SIG-M5 (cell line): ENCODE data around the gene GABRB3.

Source experiments
- DNase-seq: peaks from one replicate; lab custom pipeline; 2025; lab: John Stamatoyannopoulos, UW

The GABRB3 gene

DNA sequence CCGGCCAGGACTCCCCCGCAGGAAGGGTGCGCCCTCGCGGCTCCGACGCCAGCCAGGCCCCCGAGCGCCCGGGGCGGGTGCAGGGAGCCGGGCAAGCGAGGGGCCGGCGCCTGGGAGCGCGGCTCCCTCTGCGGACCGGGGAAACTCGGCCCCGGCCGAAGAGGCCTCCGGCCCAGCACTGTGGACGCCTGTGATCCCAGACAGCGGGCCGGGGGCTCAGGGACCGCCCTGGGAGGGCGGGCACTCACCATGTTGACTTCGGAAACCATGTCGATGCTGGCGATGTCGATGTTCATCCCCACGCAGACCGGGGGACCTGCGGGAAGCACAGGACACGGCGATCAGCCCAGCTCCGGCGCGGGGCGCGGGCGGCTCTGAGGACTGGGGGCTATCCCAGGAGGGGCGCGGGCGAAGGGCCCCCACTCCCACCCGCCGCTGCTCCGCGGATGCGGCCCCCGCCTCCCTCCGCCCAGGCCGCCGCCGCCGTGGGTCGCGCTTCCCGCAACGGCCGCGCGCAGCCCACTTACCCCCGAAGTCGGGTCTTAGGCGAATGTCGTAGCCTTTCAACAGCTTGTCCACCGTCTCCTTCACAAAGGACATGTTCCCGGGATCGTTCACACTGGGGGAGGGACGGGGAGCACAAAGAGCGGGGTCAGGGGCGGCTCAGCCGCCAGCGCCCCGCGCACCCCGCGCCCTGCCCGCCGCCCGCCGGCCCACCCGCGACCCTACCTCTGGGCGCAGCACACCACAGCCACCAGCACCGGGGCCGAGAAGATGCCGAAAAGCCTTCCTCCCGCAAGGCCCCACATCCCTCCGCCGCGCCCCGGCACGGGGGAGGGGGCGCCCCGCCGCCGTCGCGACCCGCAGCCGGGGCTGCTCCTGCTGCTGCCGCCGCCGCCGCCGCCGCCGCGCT, at the start of gene GABRB3:
GABRB3 (minus strand) TSS at position 913 of the 913 bp plus-strand sequence.
- no peak for DNase-seq

- DNase-seq = no peak
Observed at GRCh38 chr15:26807517-26808427, 34.9 kb upstream of the GABRB3 start.

- DNase-seq = no peak
Observed at GRCh38 chr15:26806574-26806973, 33.7 kb upstream of the GABRB3 start.

DNA sequence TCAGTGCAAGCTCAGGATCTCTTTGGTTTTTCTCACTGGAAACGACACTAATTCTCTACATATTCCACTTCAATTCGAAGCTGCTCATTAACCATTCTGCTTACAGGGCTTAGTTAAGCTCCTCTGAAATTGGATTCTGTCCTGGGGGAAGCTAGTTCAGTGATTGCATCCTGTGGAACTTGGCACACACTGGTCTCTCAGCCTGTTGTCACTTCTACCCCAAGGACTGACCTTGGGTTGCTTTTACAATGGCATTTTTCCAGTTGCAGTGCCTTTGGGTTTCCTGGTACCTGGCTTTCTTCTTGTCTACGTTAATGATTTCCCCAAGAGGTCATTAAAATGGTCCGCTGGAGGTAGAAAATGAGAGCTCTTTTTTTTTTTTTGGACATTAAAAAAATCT, 33.3 kb upstream of the GABRB3 start:
- no peak for DNase-seq

GRCh38 chr15:26805470-26805869, 32.6 kb upstream of the GABRB3 start:
- no peak for DNase-seq

DNA sequence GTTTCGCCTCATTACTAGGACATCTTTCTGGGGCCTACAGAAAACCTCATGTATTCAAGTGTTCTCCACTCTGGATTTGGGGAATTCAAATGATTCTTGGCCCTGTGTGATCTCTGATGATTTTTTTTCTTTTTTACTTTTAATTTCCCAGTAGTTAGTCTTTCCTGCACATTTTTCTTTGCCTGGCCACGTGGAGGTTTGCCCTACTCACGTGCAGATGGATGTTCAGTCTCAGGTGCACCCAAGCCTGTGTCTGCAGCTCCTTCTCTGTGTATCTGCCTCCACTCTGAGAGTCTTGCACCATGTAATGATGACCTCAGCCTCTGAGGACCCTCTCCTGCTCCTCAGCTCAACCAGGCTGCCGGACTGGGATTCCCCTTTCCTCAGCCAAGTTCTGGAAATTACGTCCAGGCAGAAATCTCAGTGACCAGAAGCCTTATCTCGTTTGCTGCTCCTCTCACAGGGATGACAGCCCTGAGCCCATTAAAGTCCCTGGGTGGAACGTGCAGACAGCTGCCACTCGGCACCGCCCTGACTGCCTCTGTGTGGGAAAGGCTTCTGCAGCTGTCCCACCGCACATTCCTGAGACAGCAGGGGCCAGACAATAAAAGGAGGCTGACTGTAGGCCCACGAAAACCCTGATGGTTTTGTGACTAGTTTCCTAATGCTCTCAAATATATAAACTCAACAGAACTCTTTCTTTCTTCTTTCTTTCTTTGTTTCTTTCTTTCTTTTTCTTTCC, 31.4 kb upstream of the GABRB3 start:
- no peak for DNase-seq

DNA sequence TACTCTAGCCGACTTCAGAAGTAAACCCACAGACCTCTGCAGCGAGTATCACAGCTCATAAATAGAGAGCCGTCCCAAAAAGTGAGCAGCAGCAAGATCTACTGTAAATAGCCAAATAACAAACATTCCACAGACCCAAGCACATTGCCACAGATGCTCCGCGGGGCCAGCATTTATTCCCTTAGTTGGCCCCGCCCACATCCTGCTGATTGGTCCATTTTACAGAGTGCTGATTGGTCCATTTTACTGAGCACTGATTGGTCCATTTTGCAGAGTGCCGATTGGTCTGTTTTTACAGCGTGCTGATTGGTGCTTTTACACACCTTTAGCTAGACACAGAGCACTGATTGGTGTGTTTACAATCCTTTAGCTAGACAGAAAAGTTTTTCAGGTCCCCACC, 17.3 kb upstream of the GABRB3 start:
- DNase-seq = no peak

- no peak for DNase-seq
Observed at GRCh38 chr15:26781816-26782215, 8.9 kb upstream of the GABRB3 start.

- no peak for DNase-seq
Observed at GRCh38 chr15:26773917-26774316, 1.1 kb upstream of the GABRB3 start.

DNA sequence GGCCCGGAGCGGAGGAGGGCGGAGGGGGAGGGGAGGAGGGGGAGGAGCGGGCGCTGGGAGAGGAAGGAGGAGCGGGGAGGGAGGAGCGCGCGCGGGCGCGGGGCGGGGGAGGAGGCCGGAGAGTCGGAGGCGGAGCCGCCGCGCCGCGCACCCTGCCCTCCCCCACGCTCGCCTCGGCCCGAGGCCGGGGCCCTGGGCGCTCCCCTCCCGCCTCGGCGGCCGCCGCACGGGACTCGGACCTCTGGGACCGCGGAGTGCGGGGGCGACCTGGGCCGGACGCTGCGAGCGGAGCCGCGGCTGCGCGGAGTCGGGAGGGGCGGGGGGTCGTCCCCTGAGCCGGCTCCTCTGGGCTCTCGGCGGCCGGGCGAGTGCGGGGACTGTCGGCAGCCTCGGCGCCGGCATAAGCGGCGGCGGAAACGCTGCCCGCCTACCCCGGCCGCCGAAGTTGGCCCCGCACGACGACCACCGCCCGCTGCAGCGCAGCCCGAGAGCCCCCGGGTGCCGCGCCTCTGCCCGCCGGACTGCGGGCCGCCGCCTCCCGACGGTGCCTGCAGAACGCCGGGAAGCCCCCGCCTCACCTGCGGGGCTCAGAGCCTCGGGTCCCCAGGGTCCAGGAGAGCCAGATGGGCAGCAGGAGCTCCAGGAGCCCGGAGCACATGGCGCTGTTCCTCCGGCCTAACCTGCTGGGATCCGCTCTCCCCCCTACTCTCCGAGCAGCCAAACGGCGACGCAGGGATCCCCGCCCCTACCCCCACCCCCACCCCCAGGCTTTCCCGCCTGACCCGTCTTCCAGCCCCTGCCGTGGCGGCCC, 406 bp upstream of the GABRB3 start:
- DNase-seq = no peak

GRCh38 chr15:26771578-26772153, 1.2 kb downstream of the GABRB3 start:
- DNase-seq = no peak

- DNase-seq = no peak
Observed at GRCh38 chr15:26771168-26771567, 1.7 kb downstream of the GABRB3 start.

GRCh38 chr15:26767169-26767670, 5.6 kb downstream of the GABRB3 start:
- DNase-seq = no peak

- DNase-seq = no peak
Observed at GRCh38 chr15:26766262-26766661, 6.6 kb downstream of the GABRB3 start.

DNA sequence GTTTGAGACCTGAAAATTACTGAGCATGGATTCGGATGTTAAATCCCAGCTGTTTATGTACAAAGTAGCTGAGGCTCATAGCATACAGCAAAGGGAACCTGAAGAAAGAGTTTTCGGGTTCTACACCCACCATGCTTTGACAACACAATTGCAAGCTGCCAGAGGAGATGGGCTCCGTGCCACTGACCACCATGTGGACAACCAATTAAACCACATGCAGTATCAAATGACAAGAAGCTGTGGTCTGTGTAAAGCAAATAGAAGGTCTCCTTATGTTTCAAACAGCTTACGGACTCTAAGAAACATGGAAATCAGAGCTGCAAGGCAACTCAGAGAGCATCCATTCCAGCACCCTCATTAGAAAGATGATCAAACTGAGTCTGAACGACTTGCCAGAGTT, 12.9 kb downstream of the GABRB3 start:
- DNase-seq = no peak

GRCh38 chr15:26758079-26758478, 14.8 kb downstream of the GABRB3 start:
- DNase-seq = no peak

DNA sequence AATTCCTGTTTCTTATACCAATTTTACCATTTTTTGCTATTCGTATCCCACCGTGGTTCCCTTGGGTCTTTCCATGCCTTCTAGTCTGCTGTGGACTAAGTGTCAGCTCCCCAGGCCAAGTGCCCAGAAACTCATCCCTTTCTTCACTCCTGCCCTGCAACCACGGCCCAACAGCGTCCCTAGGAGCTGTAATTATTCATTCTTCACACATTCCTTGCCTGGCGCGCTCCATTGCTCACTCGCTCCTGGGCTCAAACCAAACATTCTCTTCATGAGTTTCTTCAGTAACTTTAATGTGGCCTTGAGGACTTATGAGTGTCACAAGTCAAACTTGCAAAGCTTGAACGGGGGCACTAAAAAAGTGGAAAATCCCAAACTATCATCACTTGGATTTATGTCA, 15.7 kb downstream of the GABRB3 start:
- no peak for DNase-seq

DNA sequence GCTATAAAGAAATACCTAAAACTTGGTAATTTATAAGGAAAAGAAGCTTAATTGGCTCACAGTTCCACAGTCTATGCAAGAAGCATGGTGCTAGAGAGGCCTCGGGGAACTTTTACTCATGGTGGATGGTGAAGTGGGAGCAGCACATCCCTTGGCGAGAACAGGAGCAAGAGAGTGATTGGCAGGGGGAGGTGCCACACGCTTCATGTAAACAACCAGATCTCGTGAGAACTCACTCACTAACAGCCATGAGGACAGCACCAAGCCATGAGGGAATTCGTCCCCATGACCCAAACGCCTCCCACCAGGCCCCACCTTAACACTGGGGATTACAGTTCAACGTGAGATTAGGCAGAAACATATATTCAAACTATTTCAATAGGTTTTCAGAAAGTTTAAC, 28.0 kb downstream of the GABRB3 start:
- DNase-seq = no peak

DNA sequence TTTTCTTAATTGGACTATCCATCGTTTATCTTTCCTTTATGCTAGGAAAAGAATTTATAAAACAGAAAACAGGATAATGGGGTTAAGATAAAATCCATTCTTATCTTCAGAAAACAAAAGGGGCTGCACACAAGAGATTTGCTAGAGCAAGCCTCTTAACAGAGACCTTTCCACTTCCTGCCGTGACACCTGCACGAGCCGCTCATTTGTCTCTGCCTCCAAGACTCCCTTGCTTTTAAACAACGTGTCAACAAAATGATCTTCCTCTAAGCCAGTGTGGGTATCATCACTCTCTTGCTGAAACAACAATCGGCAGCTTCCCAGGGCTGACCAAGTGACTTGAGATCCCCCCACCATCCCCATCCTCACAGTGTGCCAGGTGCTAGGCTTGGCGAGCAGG, 33.1 kb downstream of the GABRB3 start:
- DNase-seq = no peak

DNA sequence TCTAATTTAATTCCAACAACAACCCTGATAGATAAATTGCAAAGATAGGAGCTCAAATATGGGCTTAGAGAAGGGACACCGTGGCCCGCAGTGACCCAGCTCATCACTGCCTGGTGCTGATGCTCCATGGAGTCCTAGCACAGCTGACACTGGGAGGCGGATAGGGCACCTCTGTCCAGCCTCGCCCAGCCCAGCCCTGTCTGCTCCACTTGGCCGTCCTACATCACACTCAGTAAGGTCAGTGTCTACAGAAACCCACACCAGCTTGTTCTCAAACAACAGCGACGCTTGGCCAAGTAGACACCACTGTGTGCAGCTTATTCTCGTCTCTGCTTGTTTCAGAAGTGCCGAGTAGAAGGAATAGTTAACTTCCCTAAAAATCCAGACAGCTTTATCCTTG, 33.9 kb downstream of the GABRB3 start:
- DNase-seq = no peak
